Measurements from ENCODE around the gene OCIAD2.

DNA sequence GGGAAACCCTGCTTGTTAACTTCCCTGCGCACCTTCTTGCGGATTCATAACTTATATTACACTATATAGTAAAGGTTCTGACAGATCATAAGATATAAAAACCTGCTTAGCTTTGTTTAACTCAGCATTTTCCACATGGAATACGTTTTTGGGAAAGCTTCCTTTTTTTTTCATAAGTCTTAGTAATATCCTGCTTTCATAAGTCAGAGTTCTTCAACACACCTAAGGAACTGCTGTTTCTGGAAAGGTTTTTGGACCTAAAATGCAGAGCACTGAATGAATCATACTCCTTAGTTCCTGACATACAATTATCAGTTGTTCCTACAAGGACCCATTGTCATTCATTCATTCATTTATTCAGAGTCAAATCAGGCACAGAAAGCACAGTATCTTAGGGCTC, 32.3 kb upstream of the OCIAD2 start:
- TF ChIP-seq, protein P1, sequence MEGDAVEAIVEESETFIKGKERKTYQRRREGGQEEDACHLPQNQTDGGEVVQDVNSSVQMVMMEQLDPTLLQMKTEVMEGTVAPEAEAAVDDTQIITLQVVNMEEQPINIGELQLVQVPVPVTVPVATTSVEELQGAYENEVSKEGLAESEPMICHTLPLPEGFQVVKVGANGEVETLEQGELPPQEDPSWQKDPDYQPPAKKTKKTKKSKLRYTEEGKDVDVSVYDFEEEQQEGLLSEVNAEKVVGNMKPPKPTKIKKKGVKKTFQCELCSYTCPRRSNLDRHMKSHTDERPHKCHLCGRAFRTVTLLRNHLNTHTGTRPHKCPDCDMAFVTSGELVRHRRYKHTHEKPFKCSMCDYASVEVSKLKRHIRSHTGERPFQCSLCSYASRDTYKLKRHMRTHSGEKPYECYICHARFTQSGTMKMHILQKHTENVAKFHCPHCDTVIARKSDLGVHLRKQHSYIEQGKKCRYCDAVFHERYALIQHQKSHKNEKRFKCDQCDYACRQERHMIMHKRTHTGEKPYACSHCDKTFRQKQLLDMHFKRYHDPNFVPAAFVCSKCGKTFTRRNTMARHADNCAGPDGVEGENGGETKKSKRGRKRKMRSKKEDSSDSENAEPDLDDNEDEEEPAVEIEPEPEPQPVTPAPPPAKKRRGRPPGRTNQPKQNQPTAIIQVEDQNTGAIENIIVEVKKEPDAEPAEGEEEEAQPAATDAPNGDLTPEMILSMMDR (conservative IDR thresholded peaks at IDR 0.05; ENCODE audit: low read depth, low read length), result no peak
- TF ChIP-seq, protein P2, sequence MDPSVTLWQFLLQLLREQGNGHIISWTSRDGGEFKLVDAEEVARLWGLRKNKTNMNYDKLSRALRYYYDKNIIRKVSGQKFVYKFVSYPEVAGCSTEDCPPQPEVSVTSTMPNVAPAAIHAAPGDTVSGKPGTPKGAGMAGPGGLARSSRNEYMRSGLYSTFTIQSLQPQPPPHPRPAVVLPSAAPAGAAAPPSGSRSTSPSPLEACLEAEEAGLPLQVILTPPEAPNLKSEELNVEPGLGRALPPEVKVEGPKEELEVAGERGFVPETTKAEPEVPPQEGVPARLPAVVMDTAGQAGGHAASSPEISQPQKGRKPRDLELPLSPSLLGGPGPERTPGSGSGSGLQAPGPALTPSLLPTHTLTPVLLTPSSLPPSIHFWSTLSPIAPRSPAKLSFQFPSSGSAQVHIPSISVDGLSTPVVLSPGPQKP (IDR thresholded peaks at IDR 0.05; ENCODE audit: borderline replicate concordance, low read depth, low read length), result no peak
- TF ChIP-seq RAD21 (IDR thresholded peaks at IDR 0.05; ENCODE audit: low read length), result no peak
